Peyer's patch (tissue), 4 donors: Measurements from ENCODE around the gene TMEM270.

Source experiments
- CTCF ChIP-seq, 6 experiments: fragments of 450-650 bp in 4 of 6; fragments of 200-600 bp in 2 of 6; sonication (generic) in 1 of 6; IDR thresholded peaks; one replicate each; pipeline ENCODE4 v1.5.1; 2017 to 2019; ENCODE audit warnings: antibody characterized with exemption in 6 of 6, mild to moderate bottlenecking in 3 of 6, moderate library complexity in 1 of 6
- POLR2A ChIP-seq, 2 donors: fragments of 450-650 bp; IDR thresholded peaks; one replicate each; pipeline ENCODE4 v1.5.1; 2017; ENCODE audit warnings: antibody characterized with exemption in 2 of 2, mild to moderate bottlenecking in 2 of 2, moderate library complexity in 2 of 2

- no peak for TF ChIP-seq CTCF (IDR thresholded peaks at IDR 0.05)
- no peak for TF ChIP-seq POLR2A (IDR thresholded peaks at IDR 0.05)
These were observed 15.4 kb downstream of the TMEM270 start for GRCh38 chr7:73876361-73876760.
